ENCODE data around the gene APOA5.

APOA5 gene

GRCh38 chr11:116792144-116792868 lies 627 bp upstream of the APOA5 start:
- Histone ChIP-seq H4K20me1 (ENCODE audit: insufficient read depth, low read length) (no peaks in the 10 kb centered on the region), H3K79me2 (ENCODE audit: insufficient read depth, low read length) (peaks cover 4% of the 10 kb centered on the region; the same call in 1 of the 2 replicates), H3K4me2 (ENCODE audit: low read length) (no peak overlapping the region; the same call in 1 of the 2 replicates), H3K9me3 (ENCODE audit: low read length) (no peaks in the 10 kb centered on the region), H3K9me2 (ENCODE audit: low read depth, low read length) (no peaks in the 10 kb centered on the region), H3K27ac (ENCODE audit: low read depth, low read length, poor library complexity, severe bottlenecking) (no peak overlapping the region), H3K9ac (ENCODE audit: low read length) (no peak overlapping the region), H3K36me3 (ENCODE audit: insufficient read depth, low read length) (no peaks in the 10 kb centered on the region), H3F3A (ENCODE audit: insufficient read depth, low read length) (no peaks in the 10 kb centered on the region), H2AFZ (ENCODE audit: low read length) (no peak overlapping the region), H3K27me3 (ENCODE audit: insufficient read depth, low read length) (no peaks in the 10 kb centered on the region), H3K4me1 (ENCODE audit: insufficient read depth, low read length, severe bottlenecking) (peaks cover 17% of the 10 kb centered on the region), H3K4me3 (ENCODE audit: low read depth, low read length, poor library complexity, severe bottlenecking) (no peak overlapping the region)
- TF ChIP-seq, protein P1, sequence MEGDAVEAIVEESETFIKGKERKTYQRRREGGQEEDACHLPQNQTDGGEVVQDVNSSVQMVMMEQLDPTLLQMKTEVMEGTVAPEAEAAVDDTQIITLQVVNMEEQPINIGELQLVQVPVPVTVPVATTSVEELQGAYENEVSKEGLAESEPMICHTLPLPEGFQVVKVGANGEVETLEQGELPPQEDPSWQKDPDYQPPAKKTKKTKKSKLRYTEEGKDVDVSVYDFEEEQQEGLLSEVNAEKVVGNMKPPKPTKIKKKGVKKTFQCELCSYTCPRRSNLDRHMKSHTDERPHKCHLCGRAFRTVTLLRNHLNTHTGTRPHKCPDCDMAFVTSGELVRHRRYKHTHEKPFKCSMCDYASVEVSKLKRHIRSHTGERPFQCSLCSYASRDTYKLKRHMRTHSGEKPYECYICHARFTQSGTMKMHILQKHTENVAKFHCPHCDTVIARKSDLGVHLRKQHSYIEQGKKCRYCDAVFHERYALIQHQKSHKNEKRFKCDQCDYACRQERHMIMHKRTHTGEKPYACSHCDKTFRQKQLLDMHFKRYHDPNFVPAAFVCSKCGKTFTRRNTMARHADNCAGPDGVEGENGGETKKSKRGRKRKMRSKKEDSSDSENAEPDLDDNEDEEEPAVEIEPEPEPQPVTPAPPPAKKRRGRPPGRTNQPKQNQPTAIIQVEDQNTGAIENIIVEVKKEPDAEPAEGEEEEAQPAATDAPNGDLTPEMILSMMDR (IDR thresholded peaks at IDR 0.05; ENCODE audit: low read length): no peak
- TF ChIP-seq EZH2 (IDR thresholded peaks at IDR 0.05; ENCODE audit: borderline replicate concordance, low read length): no peak

GRCh38 chr11:116791002-116791812 lies 472 bp downstream of the APOA5 start:
- peaks cover 10% of the 10 kb centered on the region; the same call in 1 of the 2 replicates for H3K79me2 ChIP-seq (ENCODE audit: insufficient read depth, low read length)
- H3K9me3 ChIP-seq (ENCODE audit: low read length): no peaks in the 10 kb centered on the region
- H3K4me1 ChIP-seq (ENCODE audit: insufficient read depth, low read length, severe bottlenecking): peaks cover 28% of the 10 kb centered on the region
- H3K27me3 ChIP-seq (ENCODE audit: insufficient read depth, low read length): no peaks in the 10 kb centered on the region
- peak overlapping the region; percentile 70 for H3K4me2 ChIP-seq (ENCODE audit: low read length)
- no peaks in the 10 kb centered on the region for H3K9me2 ChIP-seq (ENCODE audit: low read depth, low read length)
- peak overlapping the region; percentile 50 for H3K4me3 ChIP-seq (ENCODE audit: low read depth, low read length, poor library complexity, severe bottlenecking)
- no peaks in the 10 kb centered on the region for H3F3A ChIP-seq (ENCODE audit: insufficient read depth, low read length)
- no peak overlapping the region for H3K27ac ChIP-seq (ENCODE audit: low read depth, low read length, poor library complexity, severe bottlenecking)
- H2AFZ ChIP-seq (ENCODE audit: low read length): no peak overlapping the region
- H4K20me1 ChIP-seq (ENCODE audit: insufficient read depth, low read length): no peaks in the 10 kb centered on the region
- peaks cover 6% of the 10 kb centered on the region; the same call in 1 of the 2 replicates for H3K36me3 ChIP-seq (ENCODE audit: insufficient read depth, low read length)
- no peak for TF ChIP-seq EZH2 (IDR thresholded peaks at IDR 0.05; ENCODE audit: borderline replicate concordance, low read length)
- TF ChIP-seq, protein P1 (IDR thresholded peaks at IDR 0.05; ENCODE audit: low read length): peak; percentile 71
- H3K9ac ChIP-seq (ENCODE audit: low read length): peak overlapping the region; percentile 18; the same call in 1 of the 2 replicates

- peaks cover 28% of the 10 kb centered on the region for H3K4me1 ChIP-seq (ENCODE audit: insufficient read depth, low read length, severe bottlenecking)
- H4K20me1 ChIP-seq (ENCODE audit: insufficient read depth, low read length): no peaks in the 10 kb centered on the region
- H3K36me3 ChIP-seq (ENCODE audit: insufficient read depth, low read length): peaks cover 14% of the 10 kb centered on the region
- H3K27ac ChIP-seq (ENCODE audit: low read depth, low read length, poor library complexity, severe bottlenecking): no peak overlapping the region
- peaks cover 10% of the 10 kb centered on the region; the same call in 1 of the 2 replicates for H3K79me2 ChIP-seq (ENCODE audit: insufficient read depth, low read length)
- no peak overlapping the region for H3K4me2 ChIP-seq (ENCODE audit: low read length)
- H3K9ac ChIP-seq (ENCODE audit: low read length): no peak overlapping the region
- H3K9me2 ChIP-seq (ENCODE audit: low read depth, low read length): no peaks in the 10 kb centered on the region
- no peaks in the 10 kb centered on the region for H3F3A ChIP-seq (ENCODE audit: insufficient read depth, low read length)
- TF ChIP-seq, protein P1 (IDR thresholded peaks at IDR 0.05; ENCODE audit: low read length): no peak
- no peak for TF ChIP-seq EZH2 (IDR thresholded peaks at IDR 0.05; ENCODE audit: borderline replicate concordance, low read length)
- no peak overlapping the region for H3K4me3 ChIP-seq (ENCODE audit: low read depth, low read length, poor library complexity, severe bottlenecking)
- no peak overlapping the region for H2AFZ ChIP-seq (ENCODE audit: low read length)
- H3K27me3 ChIP-seq (ENCODE audit: insufficient read depth, low read length): no peaks in the 10 kb centered on the region
- no peaks in the 10 kb centered on the region for H3K9me3 ChIP-seq (ENCODE audit: low read length)
Observed at GRCh38 chr11:116790167-116791001, 1.3 kb downstream of the APOA5 start.
